Naive thymus-derived CD4-positive, alpha-beta T cell (primary cell): Measurements from ENCODE around the gene STN1. TPM values are rescaled to one million over a fixed set of nuclear protein-coding genes. Genes with fewer than 3 reads are reported as not detected.

ENCODE experiments used
- ATAC-seq: fragments of 150-1000 bp; cut with Tn5 transposase; 2 replicates; pipeline ENCODE4 v1.10.0; 2021; ENCODE audit warnings: mild to moderate bottlenecking, moderate library complexity
- CTCF ChIA-PET: fragments of 350-600 bp; sonication (Branson Sonifier 250); formaldehyde crosslinking; loops from one replicate; lab custom pipeline; 2021; ENCODE audit warnings: antibody characterized with exemption; lab: Charles Lee
- POLR2A ChIA-PET: fragments of 350-600 bp; sonication (Branson Sonifier 250); formaldehyde crosslinking; loops from one replicate; lab custom pipeline; 2021; ENCODE audit warnings: antibody characterized with exemption, inconsistent platforms; lab: Charles Lee
- DNase-seq, 9 donors: peaks; one replicate each; pipeline versions ENCODE4 v3.0.0 to v3.0.0-alpha.2; 2020 to 2022; ENCODE audit warnings: mixed read lengths in 1 of 9
- H3K27ac ChIP-seq: one replicate; pipeline ENCODE4 v1.7.0; 2013; ENCODE audit warnings: mild to moderate bottlenecking, low read depth, low read length, moderate library complexity
- H3K27me3 ChIP-seq, 2 donors: one replicate each; pipeline ENCODE4 v1.7.0; 2013; ENCODE audit warnings: low read length in 2 of 2, mild to moderate bottlenecking in 2 of 2, moderate library complexity in 2 of 2; ENCODE audit not compliant: control insufficient read depth in 2 of 2, insufficient read depth in 2 of 2
- H3K36me3 ChIP-seq, 3 experiments: 1 replicate in 2 of 3; 2 replicates in 1 of 3; pipeline ENCODE4 v1.7.0; 2013; ENCODE audit warnings: low read length in 3 of 3, mild to moderate bottlenecking in 3 of 3, moderate library complexity in 1 of 3; ENCODE audit not compliant: insufficient read depth in 3 of 3, control insufficient read depth in 2 of 3
- H3K4me1 ChIP-seq, 2 donors: one replicate each; pipeline ENCODE4 v1.7.0; 2013; ENCODE audit warnings: low read length in 2 of 2, mild to moderate bottlenecking in 2 of 2, moderate library complexity in 1 of 2; ENCODE audit not compliant: control insufficient read depth in 2 of 2, insufficient read depth in 2 of 2
- H3K4me3 ChIP-seq: 2 replicates; pipeline ENCODE4 v1.7.0; 2013; ENCODE audit warnings: mild to moderate bottlenecking, low read length
- H3K9me3 ChIP-seq, 3 experiments: 1 replicate in 2 of 3; 2 replicates in 1 of 3; pipeline ENCODE4 v1.7.0; 2013; ENCODE audit warnings: low read length in 3 of 3; ENCODE audit not compliant: control insufficient read depth in 2 of 3
- H3K27ac Mint-ChIP-seq, 9 donors: one replicate each; pipeline ENCODE4 v1.8.0; 2020 to 2022; ENCODE audit warnings: mixed read lengths in 9 of 9, mild to moderate bottlenecking in 8 of 9, moderate library complexity in 5 of 9, inconsistent platforms in 2 of 9
- H3K27me3 Mint-ChIP-seq, 5 donors: one replicate each; pipeline ENCODE4 v1.8.0; 2021 to 2022; ENCODE audit warnings: mixed read lengths in 5 of 5, mild to moderate bottlenecking in 1 of 5
- H3K36me3 Mint-ChIP-seq, 5 donors: one replicate each; pipeline ENCODE4 v1.8.0; 2020 to 2022; ENCODE audit warnings: mixed read lengths in 5 of 5, mild to moderate bottlenecking in 3 of 5, inconsistent platforms in 1 of 5
- H3K4me1 Mint-ChIP-seq, 7 donors: one replicate each; pipeline ENCODE4 v1.8.0; 2020 to 2022; ENCODE audit warnings: mixed read lengths in 7 of 7, mild to moderate bottlenecking in 3 of 7, inconsistent platforms in 1 of 7
- H3K4me3 Mint-ChIP-seq, 10 donors: one replicate each; pipeline ENCODE4 v1.8.0; 2020 to 2022; ENCODE audit warnings: mild to moderate bottlenecking in 10 of 10, mixed read lengths in 10 of 10, moderate library complexity in 6 of 10, inconsistent platforms in 2 of 10
- H3K9me3 Mint-ChIP-seq, 11 donors: one replicate each; pipeline ENCODE4 v1.8.0; 2020 to 2022; ENCODE audit warnings: mixed read lengths in 11 of 11, mild to moderate bottlenecking in 4 of 11, inconsistent platforms in 1 of 11, moderate library complexity in 1 of 11
- intact Hi-C, 2 donors: fragments of 100-400 bp; cut with micrococcal nuclease; formaldehyde crosslinking; loops; one replicate each; pipeline ENCODE4 v1.15.1; 2023
- polyA plus RNA-seq, 2 donors: library from polyadenylated mRNA; unstranded; fragments of 300-500 nt; fragmentation: Illumina TruSeq; gene quantifications; one replicate each; pipeline ENCODE4 v1.2.3, GENCODE V29; 2021
- total RNA-seq, 6 experiments: library from RNA in 5 of 6; stranded (reverse) in 5 of 6; gene quantifications; 1 replicate in 5 of 6; 2 replicates in 1 of 6; pipeline ENCODE4 v1.2.3 and lab custom pipeline; 2021 to 2026

STN1 gene
- total and polyA plus RNA-seq, 7 experiments from 2014 or later: 28.8 to 83.7 (median 36.3) TPM

DNA sequence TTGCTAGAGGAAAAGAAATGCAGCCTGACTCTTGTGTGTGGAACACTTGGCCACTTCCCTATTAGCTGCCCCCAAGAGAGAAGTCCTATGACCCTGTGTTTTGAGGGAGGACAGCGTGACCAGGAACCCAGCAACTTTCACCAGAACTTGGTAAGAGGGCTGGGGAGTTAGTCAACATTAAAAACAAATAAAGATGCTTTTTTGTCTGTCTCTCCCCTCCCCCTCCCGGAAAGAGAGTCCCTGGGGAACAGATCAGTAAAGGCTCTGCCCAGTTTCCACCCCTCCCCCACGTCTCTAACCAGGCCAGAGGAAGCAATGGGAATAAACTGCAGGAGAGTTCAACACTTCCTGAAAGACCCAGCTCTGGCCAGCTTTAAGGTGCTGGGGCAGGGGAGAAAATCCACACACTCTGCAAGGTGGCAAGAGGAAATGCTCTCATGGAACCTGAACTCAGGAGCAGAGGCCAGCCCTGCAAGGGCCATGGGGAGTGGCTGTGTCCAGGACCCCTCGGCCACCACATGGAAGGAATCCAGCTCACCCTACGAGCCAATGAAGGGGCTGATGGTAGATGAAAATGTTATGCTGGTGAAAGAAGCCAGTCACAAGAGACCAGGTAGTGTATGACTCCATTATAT is 84.1 kb downstream of the STN1 start:
- ChIA-PET CTCF (no interaction called here), POLR2A (no interaction called here)
- no peak for ATAC-seq
- no peak overlapping the region for H3K4me3 Mint-ChIP-seq
- H3K36me3 Mint-ChIP-seq: no peaks in the 10 kb centered on the region
- Histone ChIP-seq H3K36me3 (no peaks in the 10 kb centered on the region), H3K9me3 (no peaks in the 10 kb centered on the region), H3K27ac (no peak overlapping the region), H3K4me1 (no peaks in the 10 kb centered on the region), H3K27me3 (no peaks in the 10 kb centered on the region), H3K4me3 (no peak overlapping the region)
- peaks cover 0 to 8% (median 2%) of the 10 kb centered on the region in 11 donors for H3K9me3 Mint-ChIP-seq
- H3K4me1 Mint-ChIP-seq: no peaks in the 10 kb centered on the region
- H3K27ac Mint-ChIP-seq: no peak overlapping the region
- H3K27me3 Mint-ChIP-seq: peaks cover 0 to 23% (median 0%) of the 10 kb centered on the region in 5 donors
- no peak for DNase-seq
- intact Hi-C loops: no loop called here

DNA sequence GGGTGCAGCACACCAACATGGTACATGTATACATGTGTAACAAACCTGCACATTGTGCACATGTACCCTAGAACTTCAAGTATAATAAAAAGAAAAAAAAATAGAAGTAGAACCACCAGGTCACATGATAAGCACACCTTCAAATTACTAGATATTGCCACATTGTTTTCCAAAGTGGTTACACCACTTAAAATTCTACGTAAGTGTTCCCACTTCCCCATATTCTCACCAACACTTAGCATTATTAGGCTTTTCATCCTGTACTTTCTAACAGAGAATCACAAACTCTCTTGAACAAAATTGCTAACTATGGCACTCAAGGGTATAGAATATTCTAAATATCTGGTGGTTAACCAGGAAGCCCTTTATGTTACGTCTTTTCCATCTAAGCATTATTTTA is 85.2 kb downstream of the STN1 start:
- Mint-ChIP-seq H3K36me3 (no peaks in the 10 kb centered on the region), H3K4me3 (no peak overlapping the region), H3K4me1 (no peaks in the 10 kb centered on the region), H3K27me3 (peaks cover 0 to 28% (median 0%) of the 10 kb centered on the region in 5 donors), H3K27ac (no peak overlapping the region), H3K9me3 (peaks cover 0 to 8% (median 2%) of the 10 kb centered on the region in 11 donors)
- DNase-seq (no peak), ATAC-seq (no peak)
- H3K9me3 ChIP-seq: no peaks in the 10 kb centered on the region
- no peak overlapping the region for H3K27ac ChIP-seq
- ChIA-PET POLR2A (no interaction called here), CTCF (no interaction called here)
- no peaks in the 10 kb centered on the region for H3K4me1 ChIP-seq
- no peaks in the 10 kb centered on the region for H3K27me3 ChIP-seq
- H3K4me3 ChIP-seq: no peak overlapping the region
- H3K36me3 ChIP-seq: no peaks in the 10 kb centered on the region
- intact Hi-C loops: no loop called here

Other genes with a start within 250 kb of the STN1 start
- 10 to 100 TPM in 3 of 5 experiments, 1 to 10 TPM in 2; 7.1 to 20.5 (median 15.7) TPM for gene SH3PXD2A, start 62.6 kb downstream of the STN1 start, total RNA-seq
- 1 to 10 TPM in 1 of 2 donors, under 1 TPM in 1; 0.54 to 1.0 TPM for gene SH3PXD2A, start 62.6 kb downstream of the STN1 start, polyA plus RNA-seq
- gene SLK, start 49.0 kb upstream of the STN1 start, total RNA-seq: 10 to 100 TPM; 21.4 to 32.2 (median 26.2) TPM
- gene SLK, start 49.0 kb upstream of the STN1 start, polyA plus RNA-seq: 1 to 10 TPM; 6.1 to 8.1 TPM
- not detected for gene COL17A1, start 167.7 kb upstream of the STN1 start, total RNA-seq
- gene COL17A1, start 167.7 kb upstream of the STN1 start, polyA plus RNA-seq: not detected
- gene SFR1, start 204.0 kb upstream of the STN1 start, total RNA-seq: 10 to 100 TPM; 12.0 to 15.3 (median 14.2) TPM
- gene SFR1, start 204.0 kb upstream of the STN1 start, polyA plus RNA-seq: 10 to 100 TPM; 10.1 to 19.8 TPM